Keratinocyte (primary cell): ENCODE data around the gene CT45A8. TPM values are rescaled to one million over a fixed set of nuclear protein-coding genes. Genes with fewer than 3 reads are reported as not detected.
"Not testable (repeated sequence)": the region's sequence is repeated elsewhere in the genome, so short reads cannot be mapped to it uniquely, and the experiment has no call there.

Experiments
- DNase-seq: peaks from one replicate; pipeline ENCODE4 v3.0.0-alpha.2; 2011; ENCODE audit warnings: low read depth, missing footprints, low spot score
- FAIRE-seq: peaks from 2 replicates; lab custom pipeline; 2011; peaks lifted over from hg19 to GRCh38; lab: Jason Lieb, UNC
- H2AFZ ChIP-seq: 2 replicates; pipeline ENCODE4 v1.6.0; 2012; ENCODE audit warnings: low read length, control low read depth, inconsistent platforms; ENCODE audit not compliant: control insufficient read depth
- H3K27ac ChIP-seq: 2 replicates; pipeline ENCODE4 v1.5.1; 2011; ENCODE audit warnings: low read length; ENCODE audit not compliant: control insufficient read depth, insufficient read depth
- H3K27me3 ChIP-seq: 3 replicates; pipeline ENCODE4 v1.6.0; 2011; ENCODE audit warnings: low read length; ENCODE audit not compliant: control insufficient read depth, insufficient read depth; ENCODE audit errors: extremely low read depth
- H3K36me3 ChIP-seq, 2 experiments: 2 replicates in 1 of 2; 3 replicates in 1 of 2; pipeline ENCODE4 v1.5.1; 2011; ENCODE audit warnings: low read length in 2 of 2, mild to moderate bottlenecking in 1 of 2; ENCODE audit not compliant: control insufficient read depth in 2 of 2, insufficient read depth in 2 of 2; ENCODE audit errors: extremely low read depth in 1 of 2
- H3K4me1 ChIP-seq: 3 replicates; pipeline ENCODE4 v1.5.1; 2011; ENCODE audit warnings: low read length; ENCODE audit not compliant: control insufficient read depth, insufficient read depth; ENCODE audit errors: extremely low read depth
- H3K4me2 ChIP-seq: 3 replicates; pipeline ENCODE4 v1.6.0; 2011; ENCODE audit warnings: low read depth, low read length; ENCODE audit not compliant: control insufficient read depth, insufficient read depth; ENCODE audit errors: extremely low read depth
- H3K4me3 ChIP-seq, 3 experiments: fragments of 200-600 bp in 1 of 3; sonication (generic) in 1 of 3; 2 replicates in 2 of 3; 3 replicates in 1 of 3; pipeline ENCODE4 v1.5.1; 2011 to 2016; ENCODE audit warnings: low read length in 3 of 3, mild to moderate bottlenecking in 3 of 3, control low read depth in 2 of 3, inconsistent platforms in 1 of 3, low read depth in 1 of 3, mixed read lengths in 1 of 3, mixed run types in 1 of 3, moderate library complexity in 1 of 3; ENCODE audit not compliant: control insufficient read depth in 2 of 3, insufficient read depth in 2 of 3; ENCODE audit errors: extremely low read depth in 1 of 3
- H3K79me2 ChIP-seq: 2 replicates; pipeline ENCODE4 v1.6.0; 2012; ENCODE audit warnings: low read length; ENCODE audit not compliant: control insufficient read depth, insufficient read depth
- H3K9ac ChIP-seq: 3 replicates; pipeline ENCODE4 v1.6.0; 2011; ENCODE audit warnings: low read length; ENCODE audit not compliant: control insufficient read depth, insufficient read depth; ENCODE audit errors: extremely low read depth
- H3K9me1 ChIP-seq: 3 replicates; pipeline ENCODE4 v1.6.0; 2011; ENCODE audit warnings: low read length; ENCODE audit not compliant: control insufficient read depth, insufficient read depth; ENCODE audit errors: extremely low read depth
- H3K9me3 ChIP-seq: 2 replicates; pipeline ENCODE4 v1.5.1; 2012; ENCODE audit warnings: low read depth, low read length; ENCODE audit not compliant: control insufficient read depth
- H4K20me1 ChIP-seq: 3 replicates; pipeline ENCODE4 v1.6.0; 2011; ENCODE audit warnings: low read length; ENCODE audit not compliant: control insufficient read depth, insufficient read depth; ENCODE audit errors: extremely low read depth
- CTCF ChIP-seq, 3 experiments: IDR thresholded peaks in 1 of 3; conservative IDR thresholded peaks in 1 of 3; optimal IDR thresholded peaks in 1 of 3; 2 replicates in 2 of 3; 3 replicates in 1 of 3; pipeline versions ENCODE3 to v1.5.1; 2011; ENCODE audit warnings: low read length in 3 of 3, mild to moderate bottlenecking in 3 of 3, moderate library complexity in 2 of 3, control low read depth in 1 of 3, inconsistent platforms in 1 of 3; ENCODE audit not compliant: insufficient read depth in 2 of 3; ENCODE audit errors: extremely low read depth in 1 of 3
- EZH2 ChIP-seq: IDR thresholded peaks from one replicate; pipeline ENCODE4 v1.6.1; 2012; ENCODE audit warnings: inconsistent platforms, mild to moderate bottlenecking, low read length, moderate library complexity
- dilution Hi-C: fragments of 300-500 bp; cut with MboI; formaldehyde crosslinking; loops from one replicate; pipeline ENCODE4 v1.7.0; 2020; ENCODE audit warnings: low sequenced_read_pairs; ENCODE audit not compliant: extremely low pct_ligation_motif_present
- polyA minus RNA-seq, 3 experiments: library from RNA; depleted of rRNA, polyadenylated mRNA; stranded (reverse); fragments of >200 nt; gene quantifications; 1 replicate in 1 of 3; 2 replicates in 1 of 3; 3 replicates in 1 of 3; pipeline ENCODE4 v1.2.3, GENCODE V29; 2011
- polyA plus RNA-seq, 5 experiments: library from polyadenylated mRNA; depleted of rRNA in 3 of 5; stranded (reverse) in 3 of 5; stranded (forward) in 1 of 5; unstranded in 1 of 5; fragments of >200 nt; gene quantifications; 1 replicate in 1 of 5; 2 replicates in 3 of 5; 3 replicates in 1 of 5; pipeline versions ENCODE4 v1.2.1 to v1.2.3, GENCODE V29; 2011 to 2012; ENCODE audit warnings: missing spikeins in 2 of 5, low read depth in 1 of 5, low replicate concordance in 1 of 5

Gene CT45A8
- not detected in 3 replicates for polyA plus RNA-seq
- not detected for polyA plus RNA-seq (2011; ENCODE audit: low read depth)
- not detected in 2 replicates for polyA plus RNA-seq (2011; cell fraction: cytosol; rRNA removed)
- polyA plus RNA-seq (2011; cell fraction: nucleus; rRNA removed), result not detected in 2 replicates
- not detected in 2 replicates for polyA plus RNA-seq (2012; ENCODE audit: low replicate concordance)
- not detected in 3 replicates for polyA minus RNA-seq
- polyA minus RNA-seq (2011; cell fraction: cytosol; rRNA and poly(A)+ RNA removed), result not detected
- polyA minus RNA-seq (2011; cell fraction: nucleus; rRNA and poly(A)+ RNA removed), result not detected in 2 replicates

GRCh38 chrX:135854438-135854837 is at the start of gene CT45A8:
TSS of gene CT45A8 (minus strand) at chrX:135854538. CDS start at chrX:135850783, 3,755 bp downstream.
- H3K79me2 ChIP-seq, H3K27me3 ChIP-seq, H3K4me2 ChIP-seq, FAIRE-seq, H4K20me1 ChIP-seq, H3K36me3 ChIP-seq, H3K9ac ChIP-seq, H3K9me3 ChIP-seq, H3K27ac ChIP-seq, dilution Hi-C loops, DNase-seq, H3K4me1 ChIP-seq, H3K9me1 ChIP-seq, H2AFZ ChIP-seq, H3K4me3 ChIP-seq: not testable (repeated sequence)

GRCh38 chrX:135893294-135893817 is 39.0 kb upstream of the CT45A8 start, which contains the start of the genes CT45A10 and SAGE1:
TSS of gene CT45A10 (minus strand) at chrX:135893444. CDS start at chrX:135885344, 8,100 bp downstream.
TSS of gene SAGE1 (plus strand) at chrX:135893716. CDS start at chrX:135896243, 2,527 bp downstream.
- no peak for DNase-seq
- dilution Hi-C loops, result no loop called here
- no peak for FAIRE-seq

More at GRCh38 chrX:135893294-135893817, 39.0 kb upstream of the CT45A8 start, which contains the start of the genes CT45A10 and SAGE1:
- Histone ChIP-seq H2AFZ (no peak within 1 kb of the TSS), H3K27me3 (no peaks in the 10 kb centered on the region), H3K4me2 (no peak within 1 kb of the TSS), H3K79me2 (no peaks in the 10 kb centered on the region), H3K9ac (no peak within 1 kb of the TSS), H3K4me3 (no peak within 1 kb of the TSS), H3K4me1 (no peaks in the 10 kb centered on the region), H3K27ac (no peak within 1 kb of the TSS), H4K20me1 (no peaks in the 10 kb centered on the region), H3K36me3 (no peaks in the 10 kb centered on the region), H3K9me1 (no peaks in the 10 kb centered on the region), H3K9me3 (peaks cover 2% of the 10 kb centered on the region)
- TF ChIP-seq EZH2, result no peak
- no peak for TF ChIP-seq CTCF (optimal IDR thresholded peaks at IDR 0.05 in 1 of 3, IDR thresholded peaks at IDR 0.05 in 1 of 3, conservative IDR thresholded peaks at IDR 0.05 in 1 of 3; ENCODE audit: extremely low read depth in 1 of 3, insufficient read depth in 2 of 3, low read length in 3 of 3)
